ENCODE data around the gene SULT1A3.

DNA sequence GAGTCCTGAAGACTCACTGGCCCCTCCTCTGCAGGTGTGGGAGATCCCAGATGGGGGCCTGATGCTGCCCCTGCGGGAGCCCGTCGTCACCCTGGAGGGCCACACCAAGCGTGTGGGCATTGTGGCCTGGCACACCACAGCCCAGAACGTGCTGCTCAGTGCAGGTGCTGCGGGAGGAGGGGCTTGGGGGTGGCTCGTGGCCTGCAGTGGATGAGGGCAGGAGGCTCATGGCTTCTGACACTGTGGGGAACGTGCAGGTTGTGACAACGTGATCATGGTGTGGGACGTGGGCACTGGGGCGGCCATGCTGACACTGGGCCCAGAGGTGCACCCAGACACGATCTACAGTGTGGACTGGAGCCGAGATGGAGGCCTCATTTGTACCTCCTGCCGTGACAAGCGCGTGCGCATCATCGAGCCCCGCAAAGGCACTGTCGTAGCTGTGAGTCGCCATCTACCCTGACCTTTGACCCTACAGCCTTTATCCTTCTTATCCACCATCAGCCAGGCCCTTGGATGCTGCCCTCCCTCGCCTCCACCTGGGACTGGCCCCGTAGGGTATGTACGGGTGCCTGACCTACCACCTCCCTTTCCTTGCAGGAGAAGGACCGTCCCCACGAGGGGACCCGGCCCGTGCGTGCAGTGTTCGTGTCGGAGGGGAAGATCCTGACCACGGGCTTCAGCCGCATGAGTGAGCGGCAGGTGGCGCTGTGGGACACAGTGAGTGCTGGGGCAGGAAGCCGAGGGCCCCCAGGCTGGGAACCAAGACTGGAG lies 12.1 kb upstream of the SULT1A3 start:
- TF ChIP-seq, protein P1, sequence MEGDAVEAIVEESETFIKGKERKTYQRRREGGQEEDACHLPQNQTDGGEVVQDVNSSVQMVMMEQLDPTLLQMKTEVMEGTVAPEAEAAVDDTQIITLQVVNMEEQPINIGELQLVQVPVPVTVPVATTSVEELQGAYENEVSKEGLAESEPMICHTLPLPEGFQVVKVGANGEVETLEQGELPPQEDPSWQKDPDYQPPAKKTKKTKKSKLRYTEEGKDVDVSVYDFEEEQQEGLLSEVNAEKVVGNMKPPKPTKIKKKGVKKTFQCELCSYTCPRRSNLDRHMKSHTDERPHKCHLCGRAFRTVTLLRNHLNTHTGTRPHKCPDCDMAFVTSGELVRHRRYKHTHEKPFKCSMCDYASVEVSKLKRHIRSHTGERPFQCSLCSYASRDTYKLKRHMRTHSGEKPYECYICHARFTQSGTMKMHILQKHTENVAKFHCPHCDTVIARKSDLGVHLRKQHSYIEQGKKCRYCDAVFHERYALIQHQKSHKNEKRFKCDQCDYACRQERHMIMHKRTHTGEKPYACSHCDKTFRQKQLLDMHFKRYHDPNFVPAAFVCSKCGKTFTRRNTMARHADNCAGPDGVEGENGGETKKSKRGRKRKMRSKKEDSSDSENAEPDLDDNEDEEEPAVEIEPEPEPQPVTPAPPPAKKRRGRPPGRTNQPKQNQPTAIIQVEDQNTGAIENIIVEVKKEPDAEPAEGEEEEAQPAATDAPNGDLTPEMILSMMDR (conservative IDR thresholded peaks at IDR 0.05; ENCODE audit: low read length) = peak; percentile 90
- TF ChIP-seq EZH2phosphoT487 (IDR thresholded peaks at IDR 0.05; ENCODE audit: borderline replicate concordance, low read depth, low read length) = no peak
